ENCODE results near the gene MED13L.
"Not testable (repeated sequence)": the region's sequence is repeated elsewhere in the genome, so short reads cannot be mapped to it uniquely, and the experiment has no call there.

The MED13L gene

DNA sequence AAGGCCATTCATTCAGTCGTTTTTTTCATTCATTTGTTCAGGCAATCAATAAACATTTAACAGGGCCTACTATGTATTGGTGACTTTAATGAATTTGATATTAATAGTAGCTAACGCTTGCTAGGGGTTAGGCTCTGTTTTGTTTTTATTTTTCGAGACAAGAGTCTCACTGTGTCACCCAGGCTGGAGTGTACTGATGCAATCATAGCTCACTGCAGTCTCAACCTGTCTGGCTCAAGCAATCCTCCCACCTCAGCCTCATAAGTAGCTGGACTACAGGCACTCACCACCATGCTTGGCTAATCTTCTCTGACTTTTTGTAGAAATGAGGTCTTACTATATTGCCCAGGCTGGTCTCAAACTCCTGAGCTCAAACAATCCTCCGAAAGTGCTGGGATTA, 25.6 kb upstream of the MED13L start:
- no peak for FAIRE-seq

DNA sequence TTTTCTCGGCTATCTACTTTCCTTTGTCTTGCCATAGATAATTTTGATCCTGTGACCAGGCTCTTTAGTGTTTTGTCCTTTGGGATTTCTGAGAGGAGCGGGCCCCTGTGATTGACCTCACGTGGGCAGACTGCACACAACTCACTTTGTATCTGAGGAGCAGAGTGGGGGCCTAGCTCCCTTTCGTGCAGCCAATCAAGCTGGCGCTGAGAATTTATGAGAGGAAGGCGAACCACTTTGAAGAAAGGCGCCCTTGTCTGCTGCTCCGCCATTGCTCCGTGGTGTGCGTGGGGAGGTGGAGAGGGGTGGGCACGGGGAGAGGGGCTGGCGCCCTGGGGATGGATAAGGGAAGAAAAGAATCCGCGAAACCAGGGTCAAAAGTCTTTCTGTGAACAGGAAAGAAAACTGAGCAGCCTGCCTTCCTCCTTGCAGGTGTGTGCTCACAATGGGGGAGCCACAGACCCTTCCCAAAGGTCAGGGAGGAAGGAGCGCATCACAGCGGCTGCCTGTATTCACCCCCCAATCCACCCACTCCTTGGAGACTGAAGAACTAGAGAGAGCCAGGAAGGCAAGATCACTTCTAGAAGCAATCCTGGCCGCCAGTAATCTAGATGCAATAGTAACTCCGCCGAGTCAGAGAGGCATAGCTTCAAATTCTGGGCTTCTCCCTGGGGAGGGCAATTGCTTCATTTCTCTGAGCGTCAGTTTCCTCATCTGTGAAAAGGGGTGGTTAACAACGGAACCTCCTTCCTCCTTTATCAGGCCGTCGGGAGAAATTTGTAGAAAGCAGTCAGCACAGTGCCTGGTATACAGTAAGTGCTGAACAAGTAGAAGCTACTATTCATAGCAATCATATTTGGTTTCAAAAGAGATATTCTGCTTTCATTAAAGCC, 24.9 kb upstream of the MED13L start:
- no peak for FAIRE-seq

DNA sequence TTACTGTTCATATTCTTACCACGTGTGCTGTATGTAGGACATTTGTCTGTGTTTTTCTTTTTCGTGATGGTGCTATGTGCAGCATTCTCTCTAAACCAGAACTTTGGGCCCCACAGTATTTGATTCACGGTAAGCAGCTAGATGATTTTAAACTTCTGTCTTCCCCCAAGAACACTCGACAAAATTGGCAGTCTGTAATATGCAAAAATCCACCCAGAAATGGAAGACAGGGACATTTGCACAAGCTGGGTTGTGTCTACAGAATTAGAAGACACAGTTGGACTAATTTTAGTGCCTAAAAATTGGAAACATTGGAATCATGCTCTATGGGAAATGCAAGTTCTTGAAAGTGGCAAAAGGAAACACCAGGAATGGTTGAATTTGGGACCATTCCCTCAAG, 24.1 kb upstream of the MED13L start:
- no peak for FAIRE-seq

GRCh38 chr12:116299665-116300328, 22.3 kb upstream of the MED13L start:
- FAIRE-seq, result no peak

GRCh38 chr12:116299064-116299463, 21.6 kb upstream of the MED13L start:
- no peak for FAIRE-seq

DNA sequence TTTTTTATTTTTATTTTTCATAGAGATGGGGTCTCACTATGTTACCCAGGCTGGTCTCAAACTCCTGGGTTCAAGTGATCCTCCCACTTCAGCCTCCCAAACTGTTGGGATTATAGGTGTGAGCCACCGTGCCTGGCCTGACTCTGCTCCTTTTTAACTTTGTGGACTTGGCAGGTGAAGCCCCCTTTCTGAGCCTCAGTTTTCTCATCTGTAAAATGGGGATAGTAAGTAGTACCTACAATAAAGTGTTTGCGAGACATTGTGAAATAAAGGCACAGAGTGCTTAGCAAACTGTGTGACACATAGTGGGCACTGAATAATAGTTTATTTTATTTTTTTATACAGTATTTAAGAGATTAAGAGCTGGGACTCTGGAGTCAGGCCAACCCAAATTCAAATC, 21.1 kb upstream of the MED13L start:
- FAIRE-seq, result no peak

GRCh38 chr12:116297224-116297834, 19.8 kb upstream of the MED13L start:
- no peak for FAIRE-seq

DNA sequence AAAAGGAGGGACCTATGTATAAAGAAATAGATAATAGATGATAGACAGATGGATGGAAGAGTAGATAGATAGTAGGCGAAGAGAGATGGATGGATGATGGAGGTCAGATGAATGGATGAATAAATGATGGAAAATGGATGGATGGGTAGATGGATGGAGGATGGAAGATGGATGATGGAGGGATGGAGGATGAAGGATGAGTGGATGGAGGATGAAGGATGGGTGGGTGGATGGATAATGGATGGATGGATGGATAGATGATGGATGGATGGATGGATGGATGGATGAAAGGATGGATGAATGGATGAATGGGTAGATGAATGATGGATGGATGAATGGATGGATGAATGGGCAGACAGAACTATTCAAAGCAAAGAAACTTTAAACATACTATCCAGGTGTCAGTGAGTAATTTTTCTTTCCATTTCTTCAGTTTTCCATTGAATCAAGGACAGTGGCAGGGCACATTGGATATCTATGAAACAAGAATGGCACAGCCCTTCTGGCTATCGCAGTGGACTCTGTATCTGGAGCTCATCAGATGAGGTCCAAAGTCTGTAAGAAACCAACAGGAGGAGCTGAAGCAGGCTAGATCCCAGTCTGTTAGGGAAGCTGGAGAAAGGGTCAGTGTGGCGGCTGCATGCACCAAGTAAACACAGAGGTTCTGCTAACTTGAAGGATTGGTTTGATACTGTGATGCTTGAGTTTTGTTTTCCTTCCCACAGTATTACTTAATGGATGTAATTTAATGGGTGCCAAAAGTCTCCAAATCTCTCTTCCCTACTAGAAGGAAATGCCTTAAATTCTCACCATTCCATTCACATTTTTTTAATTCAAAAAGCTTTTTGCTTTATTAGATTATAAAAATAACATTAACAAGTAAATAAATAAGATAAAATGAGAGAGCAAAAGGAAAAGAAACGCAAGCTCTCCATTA, 18.1 kb upstream of the MED13L start:
- FAIRE-seq, result no peak

DNA sequence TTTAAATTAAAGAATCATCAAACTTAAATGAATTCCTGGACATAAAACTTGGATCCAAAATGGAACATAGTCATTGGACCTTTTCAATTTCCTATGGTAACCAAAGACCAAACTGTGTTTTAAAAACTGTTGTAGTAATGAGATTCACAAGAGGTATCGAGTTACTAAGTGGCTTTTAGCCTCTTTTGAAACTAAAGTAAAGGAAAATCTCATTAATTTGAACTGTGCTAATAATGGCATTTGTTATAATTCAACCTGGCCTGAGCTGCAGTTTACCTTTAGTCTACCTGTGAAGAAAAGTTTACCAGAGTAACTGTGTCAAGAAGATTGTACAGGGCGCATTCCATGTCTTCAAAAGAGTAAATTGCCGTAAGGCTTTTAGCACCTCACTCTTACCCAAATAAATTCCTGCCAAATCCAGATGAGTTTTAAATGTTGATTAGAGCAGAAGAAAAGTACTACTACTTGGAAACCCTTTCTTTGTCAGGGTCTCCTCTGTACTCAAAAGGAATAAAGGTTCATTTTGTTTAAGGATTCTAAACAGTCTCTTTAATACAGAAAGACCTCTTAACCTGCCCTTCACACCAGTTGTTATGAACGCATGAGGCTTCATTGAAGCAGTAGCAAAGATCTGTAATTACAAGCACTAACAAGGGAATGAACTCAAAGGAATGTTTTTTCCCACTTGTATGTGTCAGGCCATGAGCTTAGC, 17.1 kb upstream of the MED13L start:
- FAIRE-seq, result no peak

DNA sequence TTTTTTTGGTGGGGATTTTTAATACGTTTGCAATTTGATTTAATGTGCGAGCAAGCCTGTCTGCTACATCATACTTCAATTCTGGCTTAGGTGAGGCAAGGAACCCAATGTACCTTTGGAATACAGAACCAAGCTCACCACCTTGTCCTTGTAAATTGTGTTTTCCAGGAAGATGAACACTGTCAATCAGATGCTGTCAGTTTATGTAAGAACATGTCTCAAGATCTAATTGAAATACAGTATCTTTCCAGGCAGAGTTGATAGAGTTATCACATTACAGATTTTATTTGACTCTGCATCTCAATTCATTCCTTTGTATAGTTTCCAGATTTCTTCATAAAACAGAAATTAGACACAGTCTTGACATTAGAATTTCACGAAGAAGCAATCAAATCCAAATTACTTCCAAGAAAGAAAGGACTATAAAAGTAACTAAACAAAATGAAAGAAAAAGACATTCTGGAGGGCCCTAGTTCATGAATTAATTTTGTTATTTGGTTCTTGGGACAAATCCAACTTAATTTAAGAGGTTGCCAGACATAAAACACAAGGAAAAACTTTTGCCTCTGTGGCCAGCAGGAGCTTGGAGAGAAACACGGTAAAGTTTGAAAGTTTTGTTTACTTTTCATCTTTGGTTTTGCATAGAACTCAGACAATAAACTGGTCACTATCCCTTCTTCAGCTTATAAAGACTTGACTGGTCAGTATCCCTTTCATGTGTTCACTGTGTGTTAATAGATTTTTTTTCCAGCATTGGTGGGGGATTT, 16.4 kb upstream of the MED13L start:
- FAIRE-seq, result no peak

GRCh38 chr12:116291218-116291617, 13.7 kb upstream of the MED13L start:
- no peak for FAIRE-seq

DNA sequence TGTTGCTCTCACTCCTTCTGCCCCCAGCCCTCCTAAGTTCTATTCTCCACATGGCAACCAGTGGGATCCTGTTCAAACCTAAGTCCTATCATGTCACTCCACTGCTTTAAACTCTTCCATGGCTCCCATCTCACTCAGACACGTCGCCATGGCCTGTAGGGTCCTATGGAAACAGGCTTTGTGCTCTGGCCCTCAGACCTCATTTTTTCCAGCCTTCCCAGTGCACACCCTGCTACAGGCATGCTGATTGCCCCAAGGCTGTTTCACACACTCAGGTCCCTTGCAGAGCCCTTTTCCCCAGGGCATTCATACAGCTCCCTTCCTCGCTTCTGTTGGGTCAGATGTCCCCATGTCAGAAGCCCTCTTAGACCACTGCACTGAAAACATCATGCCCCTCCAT, 11.2 kb upstream of the MED13L start:
- FAIRE-seq, result no peak

GRCh38 chr12:116287842-116288301, 10.4 kb upstream of the MED13L start:
- no peak for FAIRE-seq

DNA sequence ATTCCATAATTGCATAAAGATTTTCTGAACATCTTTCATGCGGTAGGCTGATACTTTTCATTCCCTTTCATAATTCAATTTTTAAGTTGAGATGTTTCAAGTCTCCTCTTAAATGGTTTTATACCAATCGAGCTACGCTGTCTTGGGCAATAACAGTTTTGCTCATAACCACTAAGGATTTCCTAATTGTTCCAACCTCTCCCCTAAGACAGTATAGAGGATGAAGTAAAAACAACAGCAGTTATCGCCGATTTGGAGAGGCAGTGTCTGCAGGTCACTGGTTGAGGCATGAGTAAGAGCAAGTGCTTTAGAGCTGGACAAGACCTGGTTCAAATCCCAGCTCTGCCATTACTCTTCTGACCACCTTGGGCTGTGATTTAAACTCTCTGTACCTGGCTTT, 6.9 kb upstream of the MED13L start:
- no peak for FAIRE-seq

- FAIRE-seq, result not testable (repeated sequence)
These were observed 6.4 kb upstream of the MED13L start for GRCh38 chr12:116283881-116284280.

DNA sequence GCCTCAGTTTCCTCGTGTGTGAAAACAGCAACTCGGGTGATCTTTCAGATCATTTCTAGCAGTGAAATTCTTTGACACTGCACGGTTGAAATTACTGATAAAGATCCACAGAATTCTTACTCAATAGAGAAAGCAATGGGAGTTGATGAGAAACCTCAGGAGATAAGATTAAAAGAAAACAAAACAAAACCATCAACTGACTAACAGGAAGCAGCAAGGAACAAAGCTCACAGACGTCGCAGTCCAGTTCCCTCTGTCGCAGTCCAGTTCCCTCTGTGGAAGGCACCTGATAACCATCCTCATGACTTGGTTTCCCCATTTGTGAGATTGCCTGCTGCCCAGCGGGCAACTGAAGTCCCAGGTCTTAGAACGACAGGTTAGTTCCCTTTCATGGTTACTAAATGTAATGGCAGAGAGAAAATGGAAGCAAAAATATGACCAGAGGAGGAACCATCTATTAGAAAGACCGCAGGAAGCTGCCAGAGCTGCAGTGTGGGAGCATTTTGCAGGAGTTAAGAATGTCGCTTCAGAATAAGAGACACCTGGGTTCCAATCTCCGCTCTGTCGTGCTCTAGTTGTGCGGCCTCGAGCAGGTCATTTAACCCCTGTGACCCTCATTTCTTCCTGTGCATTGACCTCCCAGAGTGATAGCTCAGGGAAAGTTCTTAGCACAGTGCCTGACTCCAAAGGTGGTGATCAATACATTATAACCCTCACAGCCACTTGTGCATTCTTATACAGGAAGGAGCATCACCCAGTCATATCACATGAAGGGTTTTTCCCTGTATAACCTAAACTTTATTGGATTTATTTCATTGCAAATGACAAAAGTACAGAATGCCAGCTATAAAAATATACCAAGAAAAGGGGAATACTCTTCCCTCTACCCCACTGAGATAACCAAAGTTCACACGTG, 5.1 kb upstream of the MED13L start:
- no peak for FAIRE-seq

DNA sequence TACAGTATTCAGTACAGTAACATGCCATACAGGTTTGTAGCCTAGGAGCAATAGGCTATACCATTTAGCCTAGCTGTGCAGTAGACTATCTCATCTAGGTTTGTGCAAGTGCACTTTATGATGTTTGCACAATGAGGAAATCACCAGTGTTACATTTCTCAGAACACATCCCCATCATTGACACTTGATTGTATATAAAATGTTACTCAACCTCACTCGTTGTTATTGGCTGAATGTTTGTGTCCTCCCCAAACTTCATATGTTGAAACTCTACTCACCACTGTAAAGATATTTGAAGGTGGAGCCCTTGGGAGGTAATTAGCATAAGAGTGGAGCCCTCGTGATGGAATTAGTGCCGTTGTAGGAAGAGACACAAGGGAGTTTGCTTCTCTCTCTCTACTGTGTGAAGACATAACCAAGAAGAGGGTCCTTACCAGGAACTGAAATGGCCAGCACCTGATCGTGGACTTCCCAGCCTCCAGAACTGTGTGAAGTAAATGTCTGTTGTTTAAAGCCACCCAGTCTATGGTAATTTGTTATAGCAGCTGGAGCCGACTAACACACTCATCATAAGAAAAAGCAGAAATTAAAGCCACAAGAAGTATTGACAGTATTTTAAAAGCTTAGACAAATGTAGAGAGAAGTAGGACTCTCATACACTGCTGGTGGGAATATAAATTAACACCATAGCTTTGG, 3.2 kb upstream of the MED13L start:
- FAIRE-seq, result no peak

DNA sequence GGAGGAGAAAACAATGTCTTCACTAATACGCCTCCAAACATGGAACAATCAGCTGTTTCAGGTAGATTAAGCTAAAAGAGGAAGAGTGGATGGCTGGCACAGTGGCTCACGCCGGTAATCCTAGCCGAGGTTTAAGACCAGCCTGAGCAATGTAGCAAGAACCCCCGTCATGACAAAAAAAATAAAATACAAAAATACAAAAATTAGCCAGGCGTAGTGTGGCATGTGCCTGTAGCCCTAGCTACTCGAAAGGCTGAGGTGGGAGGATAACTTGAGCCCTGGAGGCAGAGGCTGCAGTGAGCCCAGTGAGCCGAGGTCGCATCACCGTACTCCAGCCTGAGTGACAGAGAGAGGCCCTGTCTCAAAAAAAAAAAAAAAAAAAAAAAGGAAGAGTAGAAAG, 1.2 kb upstream of the MED13L start:
- no peak for FAIRE-seq

- no peak for FAIRE-seq
These were observed 760 bp upstream of the MED13L start for GRCh38 chr12:116278279-116278626.

All from TTC549 (cell line).